Measurements from ENCODE around the gene TOLLIP.

Gene TOLLIP

GRCh38 chr11:1285316-1285744 lies 24.1 kb downstream of the TOLLIP start:
- no peak overlapping the region for H3K4me3 ChIP-seq (ENCODE audit: low read depth, low read length)
- no peak for TF ChIP-seq CTCF (IDR thresholded peaks at IDR 0.05; ENCODE audit: borderline replicate concordance, insufficient read depth, low read depth, low read length)

- no peak for TF ChIP-seq CTCF (IDR thresholded peaks at IDR 0.05; ENCODE audit: borderline replicate concordance, insufficient read depth, low read depth, low read length)
- no peak overlapping the region for H3K4me3 ChIP-seq (ENCODE audit: low read depth, low read length)
Observed at GRCh38 chr11:1283906-1284305, 25.5 kb downstream of the TOLLIP start.

- H3K4me3 ChIP-seq (ENCODE audit: low read depth, low read length) = no peak overlapping the region
- TF ChIP-seq CTCF (IDR thresholded peaks at IDR 0.05; ENCODE audit: borderline replicate concordance, insufficient read depth, low read depth, low read length) = no peak
Observed at GRCh38 chr11:1283091-1283511, 26.3 kb downstream of the TOLLIP start.

DNA sequence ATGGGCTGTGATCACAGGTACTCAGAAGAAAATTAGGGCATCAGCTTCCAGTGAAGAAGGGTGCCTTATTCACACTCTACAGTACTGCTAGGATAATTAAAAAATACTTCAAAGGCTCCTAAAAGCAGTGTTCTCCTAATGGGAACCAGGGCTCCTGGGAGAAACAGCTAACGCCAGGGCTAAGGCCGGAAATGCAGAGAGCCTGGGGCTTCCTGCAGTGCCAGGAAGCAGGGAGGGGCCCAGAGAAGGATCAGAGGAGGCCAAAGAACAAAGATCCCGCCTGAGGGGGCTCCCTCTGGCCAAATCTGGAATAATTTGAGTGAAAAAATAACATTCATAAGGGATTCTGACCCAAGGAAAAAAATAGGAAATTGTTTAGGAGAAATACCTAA lies 27.5 kb downstream of the TOLLIP start:
- TF ChIP-seq CTCF (IDR thresholded peaks at IDR 0.05; ENCODE audit: borderline replicate concordance, insufficient read depth, low read depth, low read length) = no peak
- H3K4me3 ChIP-seq (ENCODE audit: low read depth, low read length) = no peak overlapping the region

GRCh38 chr11:1281326-1281973 lies 28.0 kb downstream of the TOLLIP start:
- no peak for TF ChIP-seq CTCF (IDR thresholded peaks at IDR 0.05; ENCODE audit: borderline replicate concordance, insufficient read depth, low read depth, low read length)
- H3K4me3 ChIP-seq (ENCODE audit: low read depth, low read length) = no peak overlapping the region

GRCh38 chr11:1280116-1281035 lies 29.1 kb downstream of the TOLLIP start:
- TF ChIP-seq CTCF (IDR thresholded peaks at IDR 0.05; ENCODE audit: borderline replicate concordance, insufficient read depth, low read depth, low read length) = no peak
- no peak overlapping the region for H3K4me3 ChIP-seq (ENCODE audit: low read depth, low read length)
